Esophagus squamous epithelium (tissue), 5 donors: ENCODE data around the gene TSPEAR. TPM values are rescaled to one million over a fixed set of nuclear protein-coding genes. Genes with fewer than 3 reads are reported as not detected.
"Not testable (repeated sequence)": the region's sequence is repeated elsewhere in the genome, so short reads cannot be mapped to it uniquely, and the experiment has no call there.

Experiments
- DNase-seq: peaks from one replicate; lab custom pipeline; 2025; lab: John Stamatoyannopoulos, UW
- H3K27ac ChIP-seq, 4 donors: fragments of 200-600 bp; sonication (generic); one replicate each; pipeline ENCODE4 v1.5.1; 2016 to 2019; ENCODE audit warnings: mild to moderate bottlenecking in 1 of 4
- H3K27me3 ChIP-seq, 4 donors: fragments of 200-600 bp; sonication (generic); 1 replicate in 3 of 4; 2 replicates in 1 of 4; pipeline versions ENCODE4 v1.5.1 to v1.6.0; 2017 to 2021; ENCODE audit warnings: antibody characterized with exemption in 1 of 4
- H3K36me3 ChIP-seq, 3 donors: fragments of 200-600 bp; sonication (generic); one replicate each; pipeline ENCODE4 v1.5.1; 2016 to 2019
- H3K4me1 ChIP-seq, 3 donors: fragments of 200-600 bp; sonication (generic); one replicate each; pipeline ENCODE4 v1.5.1; 2017 to 2019
- H3K4me3 ChIP-seq, 4 donors: fragments of 200-600 bp; sonication (generic); 1 replicate in 3 of 4; 2 replicates in 1 of 4; pipeline ENCODE4 v1.5.1; 2016 to 2019; ENCODE audit warnings: mild to moderate bottlenecking in 2 of 4, moderate library complexity in 1 of 4
- H3K9me3 ChIP-seq, 3 donors: fragments of 200-600 bp; sonication (generic); one replicate each; pipeline ENCODE4 v1.5.1; 2016 to 2019
- CTCF ChIP-seq, 6 experiments: fragments of 450-650 bp in 4 of 6; fragments of 200-600 bp in 2 of 6; sonication (generic) in 2 of 6; IDR thresholded peaks; one replicate each; pipeline ENCODE4 v1.5.1; 2016 to 2019; ENCODE audit warnings: antibody characterized with exemption in 6 of 6, mild to moderate bottlenecking in 4 of 6, moderate library complexity in 4 of 6
- POLR2A ChIP-seq, 4 donors: fragments of 450-650 bp; IDR thresholded peaks; one replicate each; pipeline ENCODE4 v1.6.1; 2017; ENCODE audit warnings: antibody characterized with exemption in 4 of 4, mild to moderate bottlenecking in 4 of 4, moderate library complexity in 3 of 4
- WGBS, 2 donors: methylation state at CpG; one replicate each; pipeline ENCODE4 v1.1.5; 2018; 5-methylcytosine and 5-hydroxymethylcytosine counted together
- intact Hi-C: fragments of 100-400 bp; cut with DNase I; formaldehyde crosslinking; loops from one replicate; pipeline ENCODE4 v1.15.0; 2022
- total RNA-seq, 4 donors: library from RNA; depleted of rRNA; stranded (reverse); fragments of >200 nt; gene quantifications; one replicate each; pipeline ENCODE4 v1.1.0, GENCODE V29; 2016
- donor health status: DM: yes; HTN: yes; CAD: no.

The TSPEAR gene
- total RNA-seq, 4 donors from 2014 or later: not detected

GRCh38 chr21:44576025-44576420 is 135.3 kb downstream of the TSPEAR start:
- intact Hi-C loops: no loop called here
- no peaks in the 10 kb centered on the region for H3K36me3 ChIP-seq
- DNase-seq: no peak
- TF ChIP-seq CTCF (IDR thresholded peaks at IDR 0.05) (no peak), POLR2A (IDR thresholded peaks at IDR 0.05) (no peak)
- H3K4me3 ChIP-seq: no peak overlapping the region
- H3K27me3 ChIP-seq: peaks cover 0 to 43% (median 0%) of the 10 kb centered on the region in 4 donors
- peaks cover 0 to 14% (median 0%) of the 10 kb centered on the region in 3 donors for H3K4me1 ChIP-seq
- WGBS, 2 donors: 88 to 93% methylated on average over 6 to 10 of the region's 10 CpGs
- no peak overlapping the region for H3K27ac ChIP-seq
- H3K9me3 ChIP-seq: peaks cover 0 to 18% (median 15%) of the 10 kb centered on the region in 3 donors

GRCh38 chr21:44575307-44576024 is 135.9 kb downstream of the TSPEAR start:
- TF ChIP-seq POLR2A (IDR thresholded peaks at IDR 0.05) (no peak), CTCF (IDR thresholded peaks at IDR 0.05) (no peak)
- DNase-seq: no peak
- Histone ChIP-seq H3K27ac (no peak overlapping the region), H3K4me1 (peaks cover 0 to 14% (median 0%) of the 10 kb centered on the region in 3 donors), H3K36me3 (no peaks in the 10 kb centered on the region), H3K4me3 (no peak overlapping the region), H3K27me3 (peaks cover 0 to 43% (median 0%) of the 10 kb centered on the region in 4 donors), H3K9me3 (peaks cover 0 to 14% (median 14%) of the 10 kb centered on the region in 3 donors)
- intact Hi-C loops: no loop called here
- WGBS, 2 donors: 88 to 89% methylated on average over 16 to 18 of the region's 20 CpGs

GRCh38 chr21:44574457-44575306 is 136.7 kb downstream of the TSPEAR start:
- intact Hi-C loops: no loop called here

GRCh38 chr21:44573630-44574456 is 137.5 kb downstream of the TSPEAR start, which contains the start of gene KRTAP10-4:
KRTAP10-4 (plus strand) TSS chr21:44573729; CDS start chr21:44573759, 30 bp downstream.
- DNase-seq, H3K27ac ChIP-seq, H3K36me3 ChIP-seq, H3K4me3 ChIP-seq, intact Hi-C loops: not testable (repeated sequence)
- H3K9me3 ChIP-seq: peaks cover 0 to 14% (median 14%) of the 10 kb centered on the region in 3 donors
- peaks cover 0 to 42% (median 0%) of the 10 kb centered on the region in 4 donors for H3K27me3 ChIP-seq
- 32 to 51% methylated on average over 8 to 9 of the region's 25 CpGs for WGBS, 2 donors
- peaks cover 0 to 14% (median 0%) of the 10 kb centered on the region in 3 donors for H3K4me1 ChIP-seq

More at GRCh38 chr21:44574457-44575306, 136.7 kb downstream of the TSPEAR start:
- peaks cover 0 to 14% (median 14%) of the 10 kb centered on the region in 3 donors for H3K9me3 ChIP-seq
- TF ChIP-seq POLR2A (IDR thresholded peaks at IDR 0.05) (no peak), CTCF (IDR thresholded peaks at IDR 0.05) (peak in 1 of 6 experiments; percentile 37)
- peaks cover 0 to 44% (median 0%) of the 10 kb centered on the region in 4 donors for H3K27me3 ChIP-seq
- H3K36me3 ChIP-seq: no peaks in the 10 kb centered on the region
- H3K27ac ChIP-seq: no peak overlapping the region
- WGBS, 2 donors: 12 to 31% methylated on average over 9 to 19 of the region's 21 CpGs
- peaks cover 0 to 14% (median 0%) of the 10 kb centered on the region in 3 donors for H3K4me1 ChIP-seq
- DNase-seq: no peak
- H3K4me3 ChIP-seq: no peak overlapping the region
